GM10248 (cell line): ENCODE data around the gene WNK2.

ENCODE experiments used
- CTCF ChIA-PET: fragments of 300-600 bp; sonication (Branson Sonifier 250); formaldehyde crosslinking; extraction: SDS; loops from one replicate; lab custom pipeline; 2021; ENCODE audit warnings: antibody characterized with exemption; lab: Yijun Ruan, JAX
- POLR2A ChIA-PET: fragments of 350-650 bp; sonication (Branson Sonifier 250); formaldehyde crosslinking; extraction: SDS; loops from one replicate; lab custom pipeline; 2020; ENCODE audit warnings: antibody characterized with exemption; lab: Yijun Ruan, JAX
- DNase-seq: peaks from one replicate; pipeline ENCODE4 v3.0.0; 2012; ENCODE audit errors: extremely low spot score
- CTCF ChIP-seq: IDR thresholded peaks from 2 replicates; pipeline ENCODE4 v1.5.1; 2012; ENCODE audit warnings: mild to moderate bottlenecking, low read depth; ENCODE audit errors: extremely low read depth, missing control alignments, control extremely low read depth

WNK2 gene

GRCh38 chr9:93178851-93179786 lies 4.8 kb upstream of the WNK2 start:
- DNase-seq = no peak
- ChIA-PET CTCF (interaction anchor here (1.6 kb wide), 1 partner anchor 70 kb away, joined by 3 read pairs; no protein-coding TSS in a partner anchor), POLR2A (no interaction called here)
- TF ChIP-seq CTCF = no peak

- no peak for DNase-seq
- no peak for TF ChIP-seq CTCF
- CTCF ChIA-PET = interaction anchor here (1.2 kb wide), 1 partner anchor 17 kb away, joined by 3 read pairs; no protein-coding TSS in a partner anchor
- POLR2A ChIA-PET = no interaction called here
Observed at GRCh38 chr9:93180938-93181337, 3.0 kb upstream of the WNK2 start.

- ChIA-PET POLR2A (no interaction called here), CTCF (interaction anchor here (0.8 to 1.2 kb wide), 2 partner anchors 18 to 384 kb away, joined by 3 read pairs; no protein-coding TSS in a partner anchor)
- no peak for DNase-seq
- no peak for TF ChIP-seq CTCF
Observed at GRCh38 chr9:93181672-93182435, 2.1 kb upstream of the WNK2 start.

- CTCF ChIA-PET = no interaction called here
- no peak for DNase-seq
- POLR2A ChIA-PET = no interaction called here
- no peak for TF ChIP-seq CTCF
Observed at GRCh38 chr9:93182572-93182971, 1.4 kb upstream of the WNK2 start.

- ChIA-PET CTCF (no interaction called here), POLR2A (no interaction called here)
- no peak for TF ChIP-seq CTCF
- DNase-seq = no peak
Observed at GRCh38 chr9:93183131-93183662, 742 bp upstream of the WNK2 start.

GRCh38 chr9:93184432-93185265 lies 710 bp downstream of the WNK2 start:
- ChIA-PET CTCF (no interaction called here), POLR2A (no interaction called here)
- TF ChIP-seq CTCF = no peak
- no peak for DNase-seq
